Esophagus (tissue), 2 donors: ENCODE measurements around the gene CORO7. TPM values are rescaled to one million over a fixed set of nuclear protein-coding genes. Genes with fewer than 3 reads are reported as not detected.

Experiments
- H3K27ac ChIP-seq, 2 donors: one replicate each; pipeline ENCODE4 v1.5.1; 2013; ENCODE audit warnings: low read depth in 2 of 2, mild to moderate bottlenecking in 2 of 2, inconsistent platforms in 1 of 2, low read length in 1 of 2, moderate library complexity in 1 of 2
- H3K27me3 ChIP-seq, 2 donors: one replicate each; pipeline ENCODE4 v1.6.1; 2013; ENCODE audit warnings: low read length in 2 of 2, control low read depth in 1 of 2, mild to moderate bottlenecking in 1 of 2; ENCODE audit not compliant: insufficient read depth in 2 of 2, control insufficient read depth in 1 of 2
- H3K36me3 ChIP-seq, 2 donors: one replicate each; pipeline ENCODE4 v1.6.1; 2013; ENCODE audit warnings: low read length in 1 of 2; ENCODE audit not compliant: control insufficient read depth in 2 of 2, insufficient read depth in 2 of 2
- H3K4me1 ChIP-seq, 2 donors: one replicate each; pipeline ENCODE4 v1.6.1; 2013; ENCODE audit warnings: low read length in 1 of 2; ENCODE audit not compliant: control insufficient read depth in 2 of 2, insufficient read depth in 2 of 2
- H3K4me3 ChIP-seq, 2 donors: one replicate each; pipeline ENCODE4 v1.5.1; 2013; ENCODE audit warnings: low read length in 2 of 2, mild to moderate bottlenecking in 2 of 2, low read depth in 1 of 2, moderate library complexity in 1 of 2
- H3K9me3 ChIP-seq, 2 donors: one replicate each; pipeline ENCODE4 v1.6.1; 2013; ENCODE audit warnings: mild to moderate bottlenecking in 2 of 2, low read depth in 1 of 2, low read length in 1 of 2, moderate library complexity in 1 of 2; ENCODE audit not compliant: control insufficient read depth in 2 of 2, insufficient read depth in 1 of 2
- WGBS, 2 donors: extraction: QIAGEN DNeasy Blood & Tissue Kit; methylation state at CpG; one replicate each; pipeline ENCODE4 v1.1.7; 2013; 5-methylcytosine and 5-hydroxymethylcytosine counted together
- polyA plus RNA-seq, 2 donors: library from polyadenylated mRNA; stranded (reverse); fragments of 200-250 nt; gene quantifications; one replicate each; pipeline ENCODE4 v1.2.3, GENCODE V29; 2013
- donor health status: healthy with polysubstance abuse.
- donor health status: Bipolar disorder and iron deficiency.

CORO7 gene
- polyA plus RNA-seq, 2 donors, result 11.6 to 12.8 TPM

GRCh38 chr16:4333308-4333638 is 83.1 kb downstream of the CORO7 start:
- no peaks in the 10 kb centered on the region for H3K27me3 ChIP-seq
- WGBS, 2 donors, result 72 to 73% methylated on average over 9 of the region's 9 CpGs
- H3K9me3 ChIP-seq, result no peaks in the 10 kb centered on the region
- H3K4me3 ChIP-seq, result no peak overlapping the region
- H3K27ac ChIP-seq, result no peak overlapping the region
- H3K4me1 ChIP-seq, result peaks cover 0 to 3% of the 10 kb centered on the region in 2 donors
- H3K36me3 ChIP-seq, result peaks cover 0 to 5% of the 10 kb centered on the region in 2 donors

DNA sequence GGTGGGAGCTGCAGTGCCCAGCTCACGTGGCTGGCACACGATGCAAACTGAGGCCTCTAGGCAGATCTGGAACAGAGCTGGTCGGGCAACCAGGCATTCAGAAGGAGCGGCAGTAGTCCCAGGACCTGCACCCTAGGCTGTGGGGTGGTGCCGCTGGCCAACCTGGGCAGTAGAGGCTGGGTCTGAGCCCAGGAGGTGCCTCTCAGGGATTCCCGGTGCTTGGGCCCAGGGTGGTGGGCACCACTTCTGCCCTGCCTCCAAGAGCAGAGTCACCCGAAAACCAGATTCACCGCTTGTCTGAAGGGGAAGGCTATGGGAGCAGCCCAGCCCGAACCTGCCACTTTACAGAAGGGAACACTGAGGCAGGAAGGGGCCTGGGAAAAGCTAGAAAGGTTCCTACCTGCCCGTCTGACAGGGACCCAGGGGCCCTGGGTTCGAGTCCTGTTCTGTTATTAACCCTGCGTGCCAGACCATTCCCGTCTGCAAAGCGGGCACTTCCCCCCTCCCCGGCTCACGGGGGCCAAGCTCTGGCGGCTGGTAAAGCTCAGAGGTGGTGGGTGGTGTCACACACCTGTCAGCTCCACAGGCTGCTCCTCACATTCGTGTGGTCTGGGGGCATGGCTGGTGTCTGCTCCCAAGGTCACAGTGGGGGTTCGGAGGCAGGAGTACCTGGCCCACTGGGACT is 83.6 kb downstream of the CORO7 start:
- no peak overlapping the region for H3K4me3 ChIP-seq
- H3K27ac ChIP-seq, result no peak overlapping the region
- no peaks in the 10 kb centered on the region for H3K27me3 ChIP-seq
- H3K36me3 ChIP-seq, result peaks cover 0 to 5% of the 10 kb centered on the region in 2 donors
- H3K9me3 ChIP-seq, result no peaks in the 10 kb centered on the region
- peaks cover 0 to 6% of the 10 kb centered on the region in 2 donors for H3K4me1 ChIP-seq
- 74 to 75% methylated on average over 19 of the region's 19 CpGs for WGBS, 2 donors

GRCh38 chr16:4332083-4332482 is 84.3 kb downstream of the CORO7 start:
- peaks cover 0 to 7% of the 10 kb centered on the region in 2 donors for H3K4me1 ChIP-seq
- WGBS, 2 donors, result 83% methylated on average over 14 of the region's 14 CpGs
- H3K27me3 ChIP-seq, result no peaks in the 10 kb centered on the region
- no peaks in the 10 kb centered on the region for H3K9me3 ChIP-seq
- peaks cover 0 to 2% of the 10 kb centered on the region in 2 donors for H3K36me3 ChIP-seq
- H3K27ac ChIP-seq, result no peak overlapping the region
- no peak overlapping the region for H3K4me3 ChIP-seq

DNA sequence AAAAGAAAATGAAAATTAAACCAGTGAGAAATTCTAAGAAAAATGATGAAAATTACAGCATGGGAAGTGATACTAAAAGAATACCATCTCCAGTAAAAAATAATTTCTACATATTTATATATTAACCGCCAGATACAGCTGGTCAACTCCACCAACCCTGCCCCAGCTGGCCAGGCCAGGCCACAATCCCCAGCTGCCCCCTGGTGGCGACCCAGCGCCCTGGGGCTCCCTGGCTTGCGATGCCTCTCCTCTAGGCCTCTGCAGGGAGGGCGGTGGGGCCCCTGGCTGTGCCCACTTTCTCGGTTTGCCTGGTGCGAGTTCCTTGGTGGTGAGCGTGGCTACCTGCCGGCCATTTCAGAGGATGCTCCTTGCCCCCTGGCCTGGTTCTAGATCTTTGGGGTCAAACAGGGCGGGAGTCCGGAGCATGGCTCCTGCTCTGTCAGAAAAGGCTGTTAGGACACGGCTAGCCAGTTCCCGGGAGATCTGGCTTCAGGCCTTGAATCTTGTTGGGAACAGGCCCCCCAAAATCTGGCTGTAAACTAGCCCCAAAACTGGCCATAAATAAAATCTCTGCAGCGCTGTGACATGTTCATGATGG is 86.0 kb downstream of the CORO7 start:
- H3K4me3 ChIP-seq, result no peak overlapping the region
- 50 to 55% methylated on average over 14 of the region's 14 CpGs for WGBS, 2 donors
- H3K9me3 ChIP-seq, result no peaks in the 10 kb centered on the region
- peaks cover 0 to 7% of the 10 kb centered on the region in 2 donors for H3K4me1 ChIP-seq
- no peaks in the 10 kb centered on the region for H3K27me3 ChIP-seq
- H3K27ac ChIP-seq, result no peak overlapping the region
- H3K36me3 ChIP-seq, result no peaks in the 10 kb centered on the region

GRCh38 chr16:4328782-4329775 is 87.3 kb downstream of the CORO7 start:
- H3K4me1 ChIP-seq, result peaks cover 3 to 10% of the 10 kb centered on the region in 2 donors
- H3K4me3 ChIP-seq, result no peak overlapping the region
- WGBS, 2 donors, result 56 to 60% methylated on average over 17 of the region's 17 CpGs
- H3K27ac ChIP-seq, result peak overlapping the region; percentile 37 to 69
- H3K27me3 ChIP-seq, result no peaks in the 10 kb centered on the region
- no peaks in the 10 kb centered on the region for H3K9me3 ChIP-seq
- H3K36me3 ChIP-seq, result no peaks in the 10 kb centered on the region

DNA sequence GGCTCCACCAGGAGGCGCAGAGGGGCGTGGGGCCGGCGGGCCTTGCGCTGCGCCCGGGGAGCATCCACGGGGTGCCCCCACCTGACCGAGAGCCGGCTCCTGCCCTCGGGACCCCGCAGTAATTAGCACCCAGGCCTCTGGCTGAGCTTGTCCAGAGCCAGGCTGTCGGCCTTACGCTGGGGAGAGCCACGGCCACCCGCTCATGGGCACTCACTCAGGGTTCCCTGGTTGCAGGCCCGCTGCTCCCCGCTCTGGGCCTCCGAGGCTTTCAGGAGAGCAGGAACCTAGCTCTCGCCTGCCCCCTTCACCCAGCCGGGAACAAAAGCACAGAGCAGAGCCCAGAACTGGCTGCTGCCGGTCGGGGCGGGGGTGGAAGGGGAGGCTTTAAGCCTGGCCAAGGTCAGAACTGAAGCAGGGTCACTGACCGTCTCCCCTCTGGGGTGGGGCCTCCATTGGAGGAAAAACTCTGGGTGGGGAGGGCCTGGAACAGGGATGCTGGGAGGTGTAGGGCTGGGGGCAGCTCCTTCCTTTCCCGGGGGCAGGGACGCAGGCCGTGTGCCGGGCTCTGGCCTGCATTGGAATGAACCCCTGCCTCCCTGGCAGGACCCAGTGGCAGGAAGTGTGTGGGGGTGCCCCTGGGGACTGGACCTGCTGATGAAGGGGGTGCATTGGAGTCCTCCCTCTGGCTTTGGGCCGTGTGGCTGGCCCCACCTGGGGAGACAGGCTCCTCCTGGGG is 88.2 kb downstream of the CORO7 start:
- Histone ChIP-seq H3K4me3 (peak overlapping the region; percentile 22 to 43), H3K9me3 (no peaks in the 10 kb centered on the region), H3K36me3 (no peaks in the 10 kb centered on the region), H3K27me3 (no peaks in the 10 kb centered on the region), H3K27ac (peak overlapping the region; percentile 37 to 69), H3K4me1 (peaks cover 3 to 10% of the 10 kb centered on the region in 2 donors)
- WGBS, 2 donors, result 7 to 8% methylated on average over 30 of the region's 30 CpGs

DNA sequence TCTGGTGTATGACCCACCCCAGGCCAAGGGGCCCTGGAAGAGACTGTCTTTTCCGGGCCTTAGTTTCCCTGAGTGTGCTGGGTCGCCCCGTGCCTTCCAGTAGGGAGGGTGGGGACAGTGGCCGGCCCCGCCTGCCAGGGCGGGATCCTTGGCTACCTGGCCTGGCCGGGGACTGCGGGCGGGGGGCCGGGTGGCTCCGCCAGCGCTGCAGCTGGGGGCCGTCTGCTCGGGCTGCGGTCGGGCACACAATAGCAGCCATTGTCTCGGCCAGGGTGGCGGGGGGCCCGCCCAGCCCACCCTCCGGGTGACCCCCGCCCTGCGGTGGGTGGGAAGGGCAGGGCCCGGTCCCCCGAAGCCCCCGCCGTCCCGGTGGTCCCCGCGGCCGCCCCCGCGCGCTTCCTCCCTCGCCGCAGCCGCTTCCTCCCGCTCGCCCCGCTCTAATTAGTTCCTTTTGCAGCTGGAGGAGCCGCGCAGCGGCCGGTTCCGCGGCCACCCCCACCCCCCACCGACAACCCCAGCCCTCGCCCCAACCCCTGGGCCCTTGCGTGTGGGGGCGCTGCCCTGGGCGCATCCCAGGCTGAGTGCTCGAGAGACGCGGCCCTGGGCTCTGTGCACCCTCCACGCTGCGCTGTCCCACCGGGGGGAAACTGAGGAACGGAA is 88.9 kb downstream of the CORO7 start:
- H3K36me3 ChIP-seq, result no peaks in the 10 kb centered on the region

GRCh38 chr16:4325253-4325758 is 91.1 kb downstream of the CORO7 start:
- 77 to 79% methylated on average over 6 of the region's 6 CpGs for WGBS, 2 donors
- Histone ChIP-seq H3K4me3 (no peak overlapping the region), H3K36me3 (no peaks in the 10 kb centered on the region), H3K9me3 (no peaks in the 10 kb centered on the region), H3K27me3 (no peaks in the 10 kb centered on the region), H3K4me1 (peaks cover 10 to 15% of the 10 kb centered on the region in 2 donors), H3K27ac (peak overlapping the region in 1 of 2 donors; percentile 33)

More for the DNA sequence above, 88.9 kb downstream of the CORO7 start:
- H3K9me3 ChIP-seq, result no peaks in the 10 kb centered on the region
- H3K4me1 ChIP-seq, result peaks cover 3 to 10% of the 10 kb centered on the region in 2 donors
- WGBS, 2 donors, result 3 to 4% methylated on average over 37 to 57 of the region's 57 CpGs
- peak overlapping the region; percentile 22 to 43 for H3K4me3 ChIP-seq
- H3K27ac ChIP-seq, result peak overlapping the region; percentile 32 to 69
- no peaks in the 10 kb centered on the region for H3K27me3 ChIP-seq
